ENCODE measurements around the gene GLT6D1.

GRCh38 chr9:135581636-135582426, 57.5 kb downstream of the GLT6D1 start:
- TF ChIP-seq POLR2A (IDR thresholded peaks at IDR 0.05): no peak
- TF ChIP-seq, protein P1, sequence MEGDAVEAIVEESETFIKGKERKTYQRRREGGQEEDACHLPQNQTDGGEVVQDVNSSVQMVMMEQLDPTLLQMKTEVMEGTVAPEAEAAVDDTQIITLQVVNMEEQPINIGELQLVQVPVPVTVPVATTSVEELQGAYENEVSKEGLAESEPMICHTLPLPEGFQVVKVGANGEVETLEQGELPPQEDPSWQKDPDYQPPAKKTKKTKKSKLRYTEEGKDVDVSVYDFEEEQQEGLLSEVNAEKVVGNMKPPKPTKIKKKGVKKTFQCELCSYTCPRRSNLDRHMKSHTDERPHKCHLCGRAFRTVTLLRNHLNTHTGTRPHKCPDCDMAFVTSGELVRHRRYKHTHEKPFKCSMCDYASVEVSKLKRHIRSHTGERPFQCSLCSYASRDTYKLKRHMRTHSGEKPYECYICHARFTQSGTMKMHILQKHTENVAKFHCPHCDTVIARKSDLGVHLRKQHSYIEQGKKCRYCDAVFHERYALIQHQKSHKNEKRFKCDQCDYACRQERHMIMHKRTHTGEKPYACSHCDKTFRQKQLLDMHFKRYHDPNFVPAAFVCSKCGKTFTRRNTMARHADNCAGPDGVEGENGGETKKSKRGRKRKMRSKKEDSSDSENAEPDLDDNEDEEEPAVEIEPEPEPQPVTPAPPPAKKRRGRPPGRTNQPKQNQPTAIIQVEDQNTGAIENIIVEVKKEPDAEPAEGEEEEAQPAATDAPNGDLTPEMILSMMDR (IDR thresholded peaks at IDR 0.05): no peak
